Ecto neural progenitor cell (in vitro differentiated cells): ENCODE data around the gene SYDE1.

Source experiments
- DNase-seq: peaks from one replicate; pipeline ENCODE4 v3.0.0-alpha.2; 2018; ENCODE audit warnings: low spot score

SYDE1 gene

GRCh38 chr19:15108845-15109767, 1.9 kb downstream of the SYDE1 start:
- no peak for DNase-seq

GRCh38 chr19:15109768-15110417, 2.7 kb downstream of the SYDE1 start:
- no peak for DNase-seq

GRCh38 chr19:15110418-15110815, 3.2 kb downstream of the SYDE1 start:
- DNase-seq, result no peak

GRCh38 chr19:15111758-15112157, 4.6 kb downstream of the SYDE1 start:
- DNase-seq, result no peak

GRCh38 chr19:15112385-15112784, 5.2 kb downstream of the SYDE1 start:
- no peak for DNase-seq

DNA sequence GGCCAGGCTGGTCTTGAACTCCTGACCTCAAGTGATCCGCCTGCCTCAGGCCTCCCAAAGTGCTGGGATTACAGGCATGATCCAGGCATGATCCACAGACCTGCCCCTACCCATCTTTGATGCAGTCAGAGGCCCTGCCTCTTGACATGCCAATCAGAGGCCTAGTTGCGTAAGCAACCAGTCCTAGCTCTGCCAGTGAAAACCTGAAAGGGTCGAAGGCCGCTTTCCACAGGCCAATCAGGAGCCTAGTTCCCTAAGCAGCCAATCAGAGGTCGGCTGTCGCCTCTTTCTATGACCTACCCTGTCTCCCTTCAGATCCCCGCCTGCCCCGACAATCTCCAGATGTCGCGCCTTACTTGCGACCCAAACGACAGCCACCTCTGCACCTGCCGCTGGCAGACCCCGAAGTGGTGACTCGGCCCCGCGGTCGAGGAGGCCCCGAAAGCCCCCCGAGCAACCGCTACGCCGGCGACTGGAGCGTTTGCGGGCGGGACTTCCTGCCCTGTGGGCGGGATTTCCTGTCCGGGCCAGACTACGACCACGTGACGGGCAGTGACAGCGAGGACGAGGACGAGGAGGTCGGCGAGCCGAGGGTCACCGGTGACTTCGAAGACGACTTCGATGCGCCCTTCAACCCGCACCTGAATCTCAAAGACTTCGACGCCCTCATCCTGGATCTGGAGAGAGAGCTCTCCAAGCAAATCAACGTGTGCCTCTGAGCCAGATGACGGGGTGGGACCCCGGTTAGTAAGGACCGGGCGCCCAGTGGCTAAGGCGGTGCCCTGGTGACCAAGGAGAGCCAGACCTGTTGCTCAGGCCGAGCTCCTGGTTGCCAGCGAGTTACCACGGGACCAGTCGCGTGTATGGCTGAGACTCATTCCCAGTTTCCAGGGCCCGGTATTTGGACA, 6.3 kb downstream of the SYDE1 start:
- no peak for DNase-seq

DNA sequence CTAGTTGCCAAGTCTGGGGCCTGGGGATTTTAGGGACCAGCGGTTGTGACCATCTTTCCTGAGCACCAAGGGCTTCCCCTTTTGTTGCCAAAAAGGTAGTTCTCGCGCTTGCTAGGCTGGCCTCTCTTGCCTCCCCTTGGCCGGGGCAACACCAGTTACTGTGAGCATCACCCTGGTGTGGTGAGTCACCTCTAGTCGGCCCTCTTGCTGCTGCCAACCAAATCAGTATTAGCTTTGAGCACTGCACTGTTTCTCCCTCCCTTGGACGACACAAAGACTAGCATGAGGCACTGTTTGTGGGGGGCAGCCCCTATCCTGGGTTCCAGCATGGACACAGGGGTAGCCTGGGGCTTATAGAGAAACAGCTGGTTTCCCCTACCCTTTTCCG, 6.9 kb downstream of the SYDE1 start:
- DNase-seq, result no peak

GRCh38 chr19:15115080-15115479, 7.9 kb downstream of the SYDE1 start:
- DNase-seq, result no peak

- DNase-seq, result no peak
Observed at GRCh38 chr19:15115762-15116615, 8.8 kb downstream of the SYDE1 start.

DNA sequence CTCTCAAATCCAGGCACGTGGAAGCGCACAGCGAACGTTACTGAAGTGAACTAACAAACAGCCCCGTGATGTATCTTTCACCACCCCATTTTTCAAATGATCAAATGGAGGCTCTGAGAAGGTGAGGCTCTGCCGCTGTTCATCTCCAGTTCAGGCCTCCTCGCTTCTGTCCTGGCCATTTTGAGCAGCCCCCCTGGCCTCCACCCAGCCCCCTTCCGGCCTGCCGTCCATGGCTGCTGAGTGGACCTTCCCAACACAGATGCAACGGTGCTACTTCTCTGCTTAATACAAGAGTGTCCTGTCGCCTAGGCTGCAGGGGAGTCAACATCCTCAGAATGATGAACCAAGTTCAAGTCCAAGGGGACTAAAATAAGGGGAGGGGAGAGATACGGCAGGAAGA, 9.7 kb downstream of the SYDE1 start:
- DNase-seq, result no peak

DNA sequence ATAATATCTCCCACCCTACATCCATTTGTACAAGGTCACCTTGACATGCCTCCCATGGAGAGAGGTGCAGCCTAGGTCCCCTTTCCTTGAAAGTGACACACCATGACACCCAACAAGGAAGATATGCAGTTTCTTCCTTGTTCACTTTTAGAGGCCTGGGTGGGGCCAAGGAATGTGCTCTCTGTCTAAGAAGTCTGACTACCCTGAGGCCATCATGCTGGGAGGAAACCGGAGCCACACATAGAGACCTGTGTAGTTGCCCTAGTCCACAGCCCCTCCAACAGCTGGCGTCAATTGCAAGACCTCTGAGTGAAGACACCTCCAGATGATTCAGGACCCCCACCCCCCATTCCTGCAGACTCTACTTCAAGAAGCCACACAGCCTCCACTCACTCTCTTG, 11.0 kb downstream of the SYDE1 start:
- no peak for DNase-seq

DNA sequence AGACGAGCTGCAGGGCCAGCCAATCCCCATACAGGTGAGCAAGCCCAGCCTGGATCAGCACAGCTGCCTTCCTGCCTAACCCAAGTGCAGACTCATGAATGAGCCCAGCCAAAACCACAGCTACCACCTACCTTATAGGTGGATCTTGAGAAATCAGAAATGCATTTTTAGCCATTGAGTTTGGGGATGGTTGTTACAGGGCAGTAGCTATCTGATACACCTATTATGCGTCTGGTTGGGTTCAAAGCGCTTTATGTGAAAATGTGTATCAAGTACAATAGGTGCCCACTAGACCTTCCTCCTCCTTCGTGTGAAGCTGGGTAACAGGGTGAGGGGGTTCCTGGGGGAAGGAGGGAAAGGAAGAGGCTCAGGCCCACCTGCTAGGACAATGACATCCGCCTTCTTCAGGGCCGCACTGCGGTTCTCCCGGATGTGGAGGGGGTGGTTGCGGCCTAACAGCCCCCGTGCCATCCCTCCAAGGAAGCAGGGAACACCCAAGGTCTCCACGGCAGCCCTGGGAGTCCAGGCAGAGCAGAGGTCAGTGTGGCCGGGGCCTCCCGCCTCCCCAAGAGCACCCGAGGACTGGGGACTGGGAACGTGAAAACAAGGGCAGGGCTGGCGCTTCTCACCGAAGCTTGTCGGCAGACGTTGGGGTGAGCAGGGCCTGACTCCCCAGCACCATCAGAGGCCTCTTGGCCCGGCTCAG, 11.7 kb downstream of the SYDE1 start:
- no peak for DNase-seq

GRCh38 chr19:15120135-15121026, 13.2 kb downstream of the SYDE1 start:
- DNase-seq, result no peak

GRCh38 chr19:15122331-15123030, 15.3 kb downstream of the SYDE1 start:
- no peak for DNase-seq

- DNase-seq, result no peak
Observed at GRCh38 chr19:15123031-15123890, 16.1 kb downstream of the SYDE1 start.

- no peak for DNase-seq
Observed at GRCh38 chr19:15123900-15124299, 16.7 kb downstream of the SYDE1 start.

- no peak for DNase-seq
Observed at GRCh38 chr19:15124572-15125231, 17.5 kb downstream of the SYDE1 start.
